ENCODE results near the gene CFAP410. TPM values are rescaled to one million over a fixed set of nuclear protein-coding genes. Genes with fewer than 3 reads are reported as not detected.

Gene CFAP410
- polyA plus RNA-seq, 1 of the 3 experiments (the other 2 are of a cell fraction), result 18.0 TPM

DNA sequence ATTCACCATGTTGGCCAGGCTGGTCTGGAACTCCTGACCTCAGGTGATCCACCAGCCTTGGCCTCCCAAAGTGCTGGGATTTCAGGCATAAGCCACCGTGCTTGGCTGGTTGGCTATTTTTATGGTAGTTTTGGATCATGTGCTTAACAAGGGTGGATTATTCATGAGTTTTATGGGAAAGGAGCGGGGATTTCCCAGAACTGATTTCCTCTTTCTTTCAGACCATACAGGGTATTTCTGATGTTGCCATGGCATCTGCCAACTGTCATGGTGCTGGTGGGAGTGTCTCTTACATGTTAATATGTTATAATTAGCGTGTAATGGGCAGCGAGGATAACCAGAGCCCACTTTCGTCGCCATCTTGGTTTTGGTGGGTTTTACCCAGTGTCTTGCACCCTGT is 17.4 kb upstream of the CFAP410 start (continued):
- TF ChIP-seq, protein P1, sequence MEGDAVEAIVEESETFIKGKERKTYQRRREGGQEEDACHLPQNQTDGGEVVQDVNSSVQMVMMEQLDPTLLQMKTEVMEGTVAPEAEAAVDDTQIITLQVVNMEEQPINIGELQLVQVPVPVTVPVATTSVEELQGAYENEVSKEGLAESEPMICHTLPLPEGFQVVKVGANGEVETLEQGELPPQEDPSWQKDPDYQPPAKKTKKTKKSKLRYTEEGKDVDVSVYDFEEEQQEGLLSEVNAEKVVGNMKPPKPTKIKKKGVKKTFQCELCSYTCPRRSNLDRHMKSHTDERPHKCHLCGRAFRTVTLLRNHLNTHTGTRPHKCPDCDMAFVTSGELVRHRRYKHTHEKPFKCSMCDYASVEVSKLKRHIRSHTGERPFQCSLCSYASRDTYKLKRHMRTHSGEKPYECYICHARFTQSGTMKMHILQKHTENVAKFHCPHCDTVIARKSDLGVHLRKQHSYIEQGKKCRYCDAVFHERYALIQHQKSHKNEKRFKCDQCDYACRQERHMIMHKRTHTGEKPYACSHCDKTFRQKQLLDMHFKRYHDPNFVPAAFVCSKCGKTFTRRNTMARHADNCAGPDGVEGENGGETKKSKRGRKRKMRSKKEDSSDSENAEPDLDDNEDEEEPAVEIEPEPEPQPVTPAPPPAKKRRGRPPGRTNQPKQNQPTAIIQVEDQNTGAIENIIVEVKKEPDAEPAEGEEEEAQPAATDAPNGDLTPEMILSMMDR (IDR thresholded peaks at IDR 0.05), result no peak
- TF ChIP-seq, protein P2, sequence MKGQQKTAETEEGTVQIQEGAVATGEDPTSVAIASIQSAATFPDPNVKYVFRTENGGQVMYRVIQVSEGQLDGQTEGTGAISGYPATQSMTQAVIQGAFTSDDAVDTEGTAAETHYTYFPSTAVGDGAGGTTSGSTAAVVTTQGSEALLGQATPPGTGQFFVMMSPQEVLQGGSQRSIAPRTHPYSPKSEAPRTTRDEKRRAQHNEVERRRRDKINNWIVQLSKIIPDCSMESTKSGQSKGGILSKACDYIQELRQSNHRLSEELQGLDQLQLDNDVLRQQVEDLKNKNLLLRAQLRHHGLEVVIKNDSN (IDR thresholded peaks at IDR 0.05; ENCODE audit: borderline replicate concordance, low read depth), result no peak
- TF ChIP-seq, protein P3, sequence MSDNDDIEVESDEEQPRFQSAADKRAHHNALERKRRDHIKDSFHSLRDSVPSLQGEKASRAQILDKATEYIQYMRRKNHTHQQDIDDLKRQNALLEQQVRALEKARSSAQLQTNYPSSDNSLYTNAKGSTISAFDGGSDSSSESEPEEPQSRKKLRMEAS (IDR thresholded peaks at IDR 0.05; ENCODE audit: low read depth), result no peak

DNA sequence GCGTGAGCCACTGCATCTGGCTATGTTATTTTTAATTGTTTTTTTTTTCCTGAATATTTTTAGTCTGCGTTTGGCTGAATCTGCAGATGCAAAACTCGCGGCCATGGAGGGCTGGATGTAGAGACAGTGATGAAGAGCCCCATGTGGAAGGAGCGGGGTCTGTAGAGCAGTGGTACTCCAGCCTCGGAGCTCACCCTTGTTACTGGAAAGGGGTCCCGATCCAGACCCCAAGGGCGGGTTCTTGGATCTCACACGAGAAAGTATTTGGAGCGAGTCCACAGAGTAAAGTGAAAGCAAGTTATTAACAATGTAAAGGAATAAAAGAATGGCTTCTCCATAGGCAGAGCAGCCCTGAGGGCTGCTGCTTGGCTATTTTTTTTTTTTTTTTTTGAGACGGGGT is 17.0 kb upstream of the CFAP410 start:
- ChIA-PET POLR2A (no interaction called here), CTCF (interaction anchor here (0.7 kb wide), 1 partner anchor 528 kb away, joined by 3 read pairs; no protein-coding TSS in a partner anchor)
- Histone ChIP-seq H2AFZ (ENCODE audit: low read depth) (no peak overlapping the region), H3K9me3 (no peaks in the 10 kb centered on the region), H3K4me3 (ENCODE audit: low read depth in 2 of 2, low read length in 1 of 2) (no peak overlapping the region), H4K20me1 (ENCODE audit: insufficient read depth) (no peaks in the 10 kb centered on the region), H3K4me1 (ENCODE audit: control insufficient read depth in 1 of 2, insufficient read depth in 2 of 2, low read depth in 1 of 2, low read length in 1 of 2) (no peaks in the 10 kb centered on the region), H3K9me2 (no peaks in the 10 kb centered on the region), H3F3A (replicated peaks; ENCODE audit: insufficient read depth) (no peaks in the 10 kb centered on the region), H3K27me3 (ENCODE audit: insufficient read depth) (peaks cover 47% of the 10 kb centered on the region), H3K4me2 (peak overlapping the region; percentile 33; the same call in 1 of the 2 replicates), H3K36me3 (replicated peaks in 1 of 2; ENCODE audit: control insufficient read depth in 1 of 2, insufficient read depth in 2 of 2, low read length in 1 of 2) (no peaks in the 10 kb centered on the region), H3K27ac (ENCODE audit: low read depth in 2 of 2, low read length in 1 of 2) (no peak overlapping the region), H3K9ac (no peak overlapping the region), H3K79me2 (ENCODE audit: insufficient read depth) (no peaks in the 10 kb centered on the region)
- no peak for DNase-seq
- WGBS (ENCODE audit: low lambda C conversion rate), result 36% methylated on average over 11 of the region's 11 CpGs
- TF ChIP-seq SIN3A (IDR thresholded peaks at IDR 0.05; ENCODE audit: borderline replicate concordance, low read depth, low read length) (no peak), RCOR1 (IDR thresholded peaks at IDR 0.05; ENCODE audit: low read length) (no peak), TEAD4 (IDR thresholded peaks at IDR 0.05; ENCODE audit: borderline replicate concordance, insufficient read depth) (no peak), YY1 (IDR thresholded peaks at IDR 0.05; ENCODE audit: low read depth) (no peak), GATA2 (CRISPR knock-in tag; IDR thresholded peaks at IDR 0.05) (no peak), TCF12 (IDR thresholded peaks at IDR 0.05) (no peak), JUND (IDR thresholded peaks at IDR 0.05) (no peak)
- TF ChIP-seq, protein P4, sequence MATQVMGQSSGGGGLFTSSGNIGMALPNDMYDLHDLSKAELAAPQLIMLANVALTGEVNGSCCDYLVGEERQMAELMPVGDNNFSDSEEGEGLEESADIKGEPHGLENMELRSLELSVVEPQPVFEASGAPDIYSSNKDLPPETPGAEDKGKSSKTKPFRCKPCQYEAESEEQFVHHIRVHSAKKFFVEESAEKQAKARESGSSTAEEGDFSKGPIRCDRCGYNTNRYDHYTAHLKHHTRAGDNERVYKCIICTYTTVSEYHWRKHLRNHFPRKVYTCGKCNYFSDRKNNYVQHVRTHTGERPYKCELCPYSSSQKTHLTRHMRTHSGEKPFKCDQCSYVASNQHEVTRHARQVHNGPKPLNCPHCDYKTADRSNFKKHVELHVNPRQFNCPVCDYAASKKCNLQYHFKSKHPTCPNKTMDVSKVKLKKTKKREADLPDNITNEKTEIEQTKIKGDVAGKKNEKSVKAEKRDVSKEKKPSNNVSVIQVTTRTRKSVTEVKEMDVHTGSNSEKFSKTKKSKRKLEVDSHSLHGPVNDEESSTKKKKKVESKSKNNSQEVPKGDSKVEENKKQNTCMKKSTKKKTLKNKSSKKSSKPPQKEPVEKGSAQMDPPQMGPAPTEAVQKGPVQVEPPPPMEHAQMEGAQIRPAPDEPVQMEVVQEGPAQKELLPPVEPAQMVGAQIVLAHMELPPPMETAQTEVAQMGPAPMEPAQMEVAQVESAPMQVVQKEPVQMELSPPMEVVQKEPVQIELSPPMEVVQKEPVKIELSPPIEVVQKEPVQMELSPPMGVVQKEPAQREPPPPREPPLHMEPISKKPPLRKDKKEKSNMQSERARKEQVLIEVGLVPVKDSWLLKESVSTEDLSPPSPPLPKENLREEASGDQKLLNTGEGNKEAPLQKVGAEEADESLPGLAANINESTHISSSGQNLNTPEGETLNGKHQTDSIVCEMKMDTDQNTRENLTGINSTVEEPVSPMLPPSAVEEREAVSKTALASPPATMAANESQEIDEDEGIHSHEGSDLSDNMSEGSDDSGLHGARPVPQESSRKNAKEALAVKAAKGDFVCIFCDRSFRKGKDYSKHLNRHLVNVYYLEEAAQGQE (IDR thresholded peaks at IDR 0.05; ENCODE audit: low read depth, low read length), result no peak
- TF ChIP-seq, protein P2 (IDR thresholded peaks at IDR 0.05; ENCODE audit: borderline replicate concordance, low read depth), result no peak
- TF ChIP-seq, protein P5, sequence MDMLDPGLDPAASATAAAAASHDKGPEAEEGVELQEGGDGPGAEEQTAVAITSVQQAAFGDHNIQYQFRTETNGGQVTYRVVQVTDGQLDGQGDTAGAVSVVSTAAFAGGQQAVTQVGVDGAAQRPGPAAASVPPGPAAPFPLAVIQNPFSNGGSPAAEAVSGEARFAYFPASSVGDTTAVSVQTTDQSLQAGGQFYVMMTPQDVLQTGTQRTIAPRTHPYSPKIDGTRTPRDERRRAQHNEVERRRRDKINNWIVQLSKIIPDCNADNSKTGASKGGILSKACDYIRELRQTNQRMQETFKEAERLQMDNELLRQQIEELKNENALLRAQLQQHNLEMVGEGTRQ (IDR thresholded peaks at IDR 0.05; ENCODE audit: borderline replicate concordance, low read depth, low read length), result no peak
- TF ChIP-seq, protein P6, sequence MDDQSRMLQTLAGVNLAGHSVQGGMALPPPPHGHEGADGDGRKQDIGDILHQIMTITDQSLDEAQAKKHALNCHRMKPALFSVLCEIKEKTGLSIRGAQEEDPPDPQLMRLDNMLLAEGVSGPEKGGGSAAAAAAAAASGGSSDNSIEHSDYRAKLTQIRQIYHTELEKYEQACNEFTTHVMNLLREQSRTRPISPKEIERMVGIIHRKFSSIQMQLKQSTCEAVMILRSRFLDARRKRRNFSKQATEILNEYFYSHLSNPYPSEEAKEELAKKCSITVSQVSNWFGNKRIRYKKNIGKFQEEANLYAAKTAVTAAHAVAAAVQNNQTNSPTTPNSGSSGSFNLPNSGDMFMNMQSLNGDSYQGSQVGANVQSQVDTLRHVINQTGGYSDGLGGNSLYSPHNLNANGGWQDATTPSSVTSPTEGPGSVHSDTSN (IDR thresholded peaks at IDR 0.05), result no peak
- TF ChIP-seq, protein P1 (IDR thresholded peaks at IDR 0.05), result no peak
